Measurements from ENCODE around the gene PPM1G.

The PPM1G gene

GRCh38 chr2:27350106-27350693 is 59.2 kb downstream of the PPM1G start:
- TF ChIP-seq CTCF (IDR thresholded peaks at IDR 0.05; ENCODE audit: low read length, missing control alignments), result no peak
- no peak for DNase-seq (ENCODE audit: low read depth)
- H3K4me3 ChIP-seq (replicated peaks; ENCODE audit: low read depth, low read length), result no peak overlapping the region

GRCh38 chr2:27347641-27348040 is 61.8 kb downstream of the PPM1G start:
- DNase-seq (ENCODE audit: low read depth), result no peak
- H3K4me3 ChIP-seq (replicated peaks; ENCODE audit: low read depth, low read length), result no peak overlapping the region
- no peak for TF ChIP-seq CTCF (IDR thresholded peaks at IDR 0.05; ENCODE audit: low read length, missing control alignments)

GRCh38 chr2:27336173-27336572 is 73.2 kb downstream of the PPM1G start:
- DNase-seq (ENCODE audit: low read depth), result no peak
- no peak for TF ChIP-seq CTCF (IDR thresholded peaks at IDR 0.05; ENCODE audit: low read length, missing control alignments)

GRCh38 chr2:27335311-27335710 is 74.1 kb downstream of the PPM1G start:
- no peak for TF ChIP-seq CTCF (IDR thresholded peaks at IDR 0.05; ENCODE audit: low read length, missing control alignments)
- no peak for DNase-seq (ENCODE audit: low read depth)
- no peak overlapping the region for H3K4me3 ChIP-seq (replicated peaks; ENCODE audit: low read depth, low read length)

More at GRCh38 chr2:27336173-27336572, 73.2 kb downstream of the PPM1G start:
- H3K4me3 ChIP-seq (replicated peaks; ENCODE audit: low read depth, low read length), result no peak overlapping the region

Data from fibroblast of pulmonary artery (primary cell).